ENCODE measurements around the gene NUBP2.

The NUBP2 gene

DNA sequence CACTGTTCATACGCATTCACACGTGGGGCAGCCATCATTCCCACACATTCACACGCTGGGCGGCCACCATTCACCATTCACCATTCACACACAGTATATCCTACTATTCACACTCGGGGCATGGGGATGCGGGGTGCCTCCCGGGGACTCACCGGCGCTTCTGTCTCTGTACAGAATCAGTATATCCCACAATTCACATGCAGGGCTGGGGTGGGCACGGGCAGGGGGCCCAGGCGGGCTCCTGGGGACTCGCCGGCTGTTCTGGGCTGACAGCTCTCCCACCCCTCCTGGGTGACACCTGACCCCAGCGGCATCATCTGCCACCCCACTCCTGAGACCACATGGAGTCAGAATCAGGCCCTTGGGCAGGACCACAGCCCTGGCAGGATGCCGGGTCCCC lies 21.0 kb upstream of the NUBP2 start:
- no peak overlapping the region for H3K4ac ChIP-seq (ENCODE audit: low read length)
- H3K4me1 ChIP-seq (ENCODE audit: control insufficient read depth in 2 of 2, insufficient read depth in 1 of 2, low read depth in 1 of 2, low read length in 2 of 2) = peaks cover 0 to 11% of the 10 kb centered on the region in 2 donors
- no peak for DNase-seq (ENCODE audit: low spot score)
- H2AFZ ChIP-seq (ENCODE audit: low read length) = no peak overlapping the region
- H2BK12ac ChIP-seq (ENCODE audit: low read length) = no peak overlapping the region
- peak overlapping the region; percentile 0 for H3K9ac ChIP-seq (ENCODE audit: low read depth, low read length, poor library complexity)
- no peak overlapping the region for H3K27ac ChIP-seq (replicated peaks; ENCODE audit: low read length)
- H2BK5ac ChIP-seq (ENCODE audit: low read length) = no peak overlapping the region
- H3K14ac ChIP-seq (ENCODE audit: low read length) = no peak overlapping the region
- H2BK15ac ChIP-seq (ENCODE audit: low read length) = no peak overlapping the region
- no peak overlapping the region for H2BK120ac ChIP-seq (ENCODE audit: low read depth, low read length)
- no peaks in the 10 kb centered on the region for H3K9me3 ChIP-seq (replicated peaks in 1 of 2; ENCODE audit: control insufficient read depth in 2 of 2, insufficient read depth in 1 of 2, low read depth in 1 of 2, low read length in 2 of 2)
- H2AK5ac ChIP-seq (ENCODE audit: low read depth, low read length) = no peak overlapping the region
- no peak overlapping the region for H3K18ac ChIP-seq (ENCODE audit: low read length)
- no peak overlapping the region for H3K4me3 ChIP-seq (ENCODE audit: low read length in 2 of 2)
- no peaks in the 10 kb centered on the region for H3K27me3 ChIP-seq (ENCODE audit: control insufficient read depth in 3 of 3, insufficient read depth in 3 of 3, low read depth in 1 of 3, low read length in 3 of 3)
- H3K36me3 ChIP-seq (replicated peaks in 1 of 2; ENCODE audit: control insufficient read depth in 2 of 2, insufficient read depth in 2 of 2, low read length in 2 of 2) = peaks cover 32 to 74% of the 10 kb centered on the region in 2 donors
- H4K8ac ChIP-seq (ENCODE audit: low read depth, low read length) = no peak overlapping the region
- no peak overlapping the region for H4K91ac ChIP-seq (ENCODE audit: low read depth, low read length, poor library complexity)
- H3K79me1 ChIP-seq (ENCODE audit: low read depth, low read length) = no peaks in the 10 kb centered on the region
- no peak overlapping the region for H3K23ac ChIP-seq (ENCODE audit: low read depth, low read length, poor library complexity)
- no CpG with 5 or more reads among the region's 15 CpGs for WGBS, 2 donors (ENCODE audit: extremely low coverage in 2 of 2, insufficient read length in 2 of 2, insufficient replicate concordance in 1 of 2)
- H3K4me2 ChIP-seq (ENCODE audit: insufficient read depth, low read length, poor library complexity, severe bottlenecking) = no peak overlapping the region

- H2BK120ac ChIP-seq (ENCODE audit: low read depth, low read length) = no peak overlapping the region
- H3K18ac ChIP-seq (ENCODE audit: low read length) = no peak overlapping the region
- H2BK5ac ChIP-seq (ENCODE audit: low read length) = no peak overlapping the region
- H2BK15ac ChIP-seq (ENCODE audit: low read length) = no peak overlapping the region
- H4K8ac ChIP-seq (ENCODE audit: low read depth, low read length) = no peak overlapping the region
- WGBS, 2 donors (ENCODE audit: extremely low coverage in 2 of 2, insufficient read length in 2 of 2, insufficient replicate concordance in 1 of 2) = no CpG with 5 or more reads among the region's 30 CpGs
- H3K9me3 ChIP-seq (replicated peaks in 1 of 2; ENCODE audit: control insufficient read depth in 2 of 2, insufficient read depth in 1 of 2, low read depth in 1 of 2, low read length in 2 of 2) = no peaks in the 10 kb centered on the region
- no peaks in the 10 kb centered on the region for H3K27me3 ChIP-seq (ENCODE audit: control insufficient read depth in 3 of 3, insufficient read depth in 3 of 3, low read depth in 1 of 3, low read length in 3 of 3)
- peak overlapping the region; percentile 65 for H3K23ac ChIP-seq (ENCODE audit: low read depth, low read length, poor library complexity)
- no peak overlapping the region for H3K4me3 ChIP-seq (ENCODE audit: low read length in 2 of 2)
- H2AK5ac ChIP-seq (ENCODE audit: low read depth, low read length) = no peak overlapping the region
- H3K4me2 ChIP-seq (ENCODE audit: insufficient read depth, low read length, poor library complexity, severe bottlenecking) = no peak overlapping the region
- no peak overlapping the region for H2BK12ac ChIP-seq (ENCODE audit: low read length)
- H3K14ac ChIP-seq (ENCODE audit: low read length) = no peak overlapping the region
- no peak overlapping the region for H4K91ac ChIP-seq (ENCODE audit: low read depth, low read length, poor library complexity)
- no peak for DNase-seq (ENCODE audit: low spot score)
- H3K79me1 ChIP-seq (ENCODE audit: low read depth, low read length) = no peaks in the 10 kb centered on the region
- peaks cover 33 to 77% of the 10 kb centered on the region in 2 donors for H3K36me3 ChIP-seq (replicated peaks in 1 of 2; ENCODE audit: control insufficient read depth in 2 of 2, insufficient read depth in 2 of 2, low read length in 2 of 2)
- peak overlapping the region; percentile 0 for H3K9ac ChIP-seq (ENCODE audit: low read depth, low read length, poor library complexity)
- H3K4ac ChIP-seq (ENCODE audit: low read length) = no peak overlapping the region
- no peak overlapping the region for H3K27ac ChIP-seq (replicated peaks; ENCODE audit: low read length)
- H2AFZ ChIP-seq (ENCODE audit: low read length) = no peak overlapping the region
- peaks cover 0 to 11% of the 10 kb centered on the region in 2 donors for H3K4me1 ChIP-seq (ENCODE audit: control insufficient read depth in 2 of 2, insufficient read depth in 1 of 2, low read depth in 1 of 2, low read length in 2 of 2)
Measured at GRCh38 chr16:1762196-1762878, 20.4 kb upstream of the NUBP2 start.

DNA sequence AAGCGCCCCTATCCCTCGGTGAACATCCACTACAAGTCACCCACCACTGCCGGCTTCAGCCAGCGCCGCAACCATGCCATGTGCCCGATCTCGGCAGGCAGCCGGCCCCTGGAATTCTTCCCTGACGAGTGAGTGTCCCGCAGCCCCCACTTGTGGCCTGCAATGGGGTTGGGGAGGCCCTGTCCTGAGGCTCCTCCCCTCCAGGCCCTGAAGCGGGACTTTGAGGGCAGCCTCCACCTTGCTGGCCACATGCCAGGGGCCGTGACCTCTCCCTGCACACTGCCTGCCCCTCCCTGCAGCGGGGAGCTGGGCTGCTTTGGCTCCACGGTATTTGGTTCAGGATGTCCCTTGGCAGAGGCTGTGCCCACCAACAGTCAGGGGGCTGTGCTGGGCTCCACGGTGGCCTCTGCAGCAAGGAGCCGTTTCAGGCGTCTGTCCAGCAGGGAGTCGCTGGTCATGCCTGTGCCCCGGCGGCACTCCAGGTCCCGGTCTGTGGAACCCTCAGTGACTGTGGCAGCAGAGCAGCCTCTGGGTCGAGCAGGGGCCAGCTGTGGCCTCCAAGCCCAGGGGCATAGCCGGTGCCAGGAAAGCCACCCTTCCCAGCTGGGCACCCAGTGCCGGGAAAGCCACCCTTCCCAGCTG lies 19.8 kb upstream of the NUBP2 start:
- peak overlapping the region; percentile 60 for H3K9ac ChIP-seq (ENCODE audit: low read depth, low read length, poor library complexity)
- no peak overlapping the region for H3K4me2 ChIP-seq (ENCODE audit: insufficient read depth, low read length, poor library complexity, severe bottlenecking)

More for the DNA sequence above, 19.8 kb upstream of the NUBP2 start:
- Histone ChIP-seq H2BK5ac (ENCODE audit: low read length) (no peak overlapping the region), H3K27ac (replicated peaks; ENCODE audit: low read length) (no peak overlapping the region), H4K8ac (ENCODE audit: low read depth, low read length) (no peak overlapping the region), H3K79me1 (ENCODE audit: low read depth, low read length) (peaks cover 2% of the 10 kb centered on the region), H3K4me1 (ENCODE audit: control insufficient read depth in 2 of 2, insufficient read depth in 1 of 2, low read depth in 1 of 2, low read length in 2 of 2) (peaks cover 0 to 11% of the 10 kb centered on the region in 2 donors), H2AFZ (ENCODE audit: low read length) (no peak overlapping the region), H3K18ac (ENCODE audit: low read length) (peak overlapping the region; percentile 28), H2AK5ac (ENCODE audit: low read depth, low read length) (peak overlapping the region; percentile 56), H3K9me3 (replicated peaks in 1 of 2; ENCODE audit: control insufficient read depth in 2 of 2, insufficient read depth in 1 of 2, low read depth in 1 of 2, low read length in 2 of 2) (no peaks in the 10 kb centered on the region), H3K4me3 (ENCODE audit: low read length in 2 of 2) (no peak overlapping the region), H3K27me3 (ENCODE audit: control insufficient read depth in 3 of 3, insufficient read depth in 3 of 3, low read depth in 1 of 3, low read length in 3 of 3) (no peaks in the 10 kb centered on the region), H3K14ac (ENCODE audit: low read length) (peak overlapping the region; percentile 38), H3K23ac (ENCODE audit: low read depth, low read length, poor library complexity) (peak overlapping the region; percentile 91), H2BK120ac (ENCODE audit: low read depth, low read length) (no peak overlapping the region), H3K36me3 (replicated peaks in 1 of 2; ENCODE audit: control insufficient read depth in 2 of 2, insufficient read depth in 2 of 2, low read length in 2 of 2) (peaks cover 38 to 77% of the 10 kb centered on the region in 2 donors), H2BK12ac (ENCODE audit: low read length) (no peak overlapping the region), H2BK15ac (ENCODE audit: low read length) (no peak overlapping the region), H3K4ac (ENCODE audit: low read length) (no peak overlapping the region), H4K91ac (ENCODE audit: low read depth, low read length, poor library complexity) (no peak overlapping the region)
- DNase-seq (ENCODE audit: low spot score) = no peak
- no CpG with 5 or more reads among the region's 24 CpGs for WGBS, 2 donors (ENCODE audit: extremely low coverage in 2 of 2, insufficient read length in 2 of 2, insufficient replicate concordance in 1 of 2)
